ENCODE data around the gene RPL36. TPM values are rescaled to one million over a fixed set of nuclear protein-coding genes. Genes with fewer than 3 reads are reported as not detected.

RPL36 gene
- total RNA-seq, 4 donors from 2014 or later = 617 to 960 (median 857) TPM

DNA sequence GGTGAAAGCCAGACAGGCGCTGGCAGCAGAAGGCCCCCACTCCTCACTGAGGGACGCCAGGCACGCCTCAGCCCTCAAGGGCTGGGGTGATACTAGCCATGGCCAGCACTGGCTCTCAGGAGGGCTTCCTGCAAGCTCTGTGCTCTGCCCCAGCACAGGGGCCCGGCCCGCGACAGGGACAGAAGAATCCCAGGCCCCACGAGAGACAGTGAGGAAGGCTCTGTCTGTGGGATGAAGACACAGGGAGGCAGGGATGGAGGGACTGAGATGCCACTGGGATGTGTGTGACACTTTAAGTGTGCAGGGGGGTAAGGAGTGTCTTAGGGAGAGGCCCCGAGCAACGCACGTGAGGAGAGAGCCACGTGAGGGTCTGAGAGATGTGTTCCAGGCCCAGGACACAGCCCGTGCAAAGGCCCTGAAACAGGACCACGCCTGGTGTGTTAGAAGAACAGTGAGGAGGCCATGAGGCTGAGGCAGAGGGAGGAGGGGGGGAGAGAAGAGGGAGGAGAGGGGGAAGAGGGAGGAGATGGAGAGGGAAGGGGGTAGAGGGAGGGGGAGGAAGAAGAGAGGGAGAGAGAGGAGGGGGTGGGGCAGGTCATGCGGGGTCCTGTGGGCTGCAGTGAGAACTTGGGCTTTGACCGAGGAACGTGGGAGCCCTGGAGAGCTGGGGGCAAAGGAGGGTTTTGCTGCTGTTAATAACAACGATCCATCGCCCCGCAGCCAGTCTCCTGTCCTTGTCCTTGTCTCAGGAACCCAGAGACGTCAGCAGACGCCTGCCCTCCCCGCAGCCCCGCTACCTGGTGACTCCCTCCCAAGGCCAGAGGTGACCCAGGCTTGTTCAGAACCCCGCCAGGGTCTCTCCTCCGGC lies 7.2 kb downstream of the RPL36 start:
- TF ChIP-seq, protein P1, sequence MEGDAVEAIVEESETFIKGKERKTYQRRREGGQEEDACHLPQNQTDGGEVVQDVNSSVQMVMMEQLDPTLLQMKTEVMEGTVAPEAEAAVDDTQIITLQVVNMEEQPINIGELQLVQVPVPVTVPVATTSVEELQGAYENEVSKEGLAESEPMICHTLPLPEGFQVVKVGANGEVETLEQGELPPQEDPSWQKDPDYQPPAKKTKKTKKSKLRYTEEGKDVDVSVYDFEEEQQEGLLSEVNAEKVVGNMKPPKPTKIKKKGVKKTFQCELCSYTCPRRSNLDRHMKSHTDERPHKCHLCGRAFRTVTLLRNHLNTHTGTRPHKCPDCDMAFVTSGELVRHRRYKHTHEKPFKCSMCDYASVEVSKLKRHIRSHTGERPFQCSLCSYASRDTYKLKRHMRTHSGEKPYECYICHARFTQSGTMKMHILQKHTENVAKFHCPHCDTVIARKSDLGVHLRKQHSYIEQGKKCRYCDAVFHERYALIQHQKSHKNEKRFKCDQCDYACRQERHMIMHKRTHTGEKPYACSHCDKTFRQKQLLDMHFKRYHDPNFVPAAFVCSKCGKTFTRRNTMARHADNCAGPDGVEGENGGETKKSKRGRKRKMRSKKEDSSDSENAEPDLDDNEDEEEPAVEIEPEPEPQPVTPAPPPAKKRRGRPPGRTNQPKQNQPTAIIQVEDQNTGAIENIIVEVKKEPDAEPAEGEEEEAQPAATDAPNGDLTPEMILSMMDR (IDR thresholded peaks at IDR 0.05; ENCODE audit: low read depth) = no peak

DNA sequence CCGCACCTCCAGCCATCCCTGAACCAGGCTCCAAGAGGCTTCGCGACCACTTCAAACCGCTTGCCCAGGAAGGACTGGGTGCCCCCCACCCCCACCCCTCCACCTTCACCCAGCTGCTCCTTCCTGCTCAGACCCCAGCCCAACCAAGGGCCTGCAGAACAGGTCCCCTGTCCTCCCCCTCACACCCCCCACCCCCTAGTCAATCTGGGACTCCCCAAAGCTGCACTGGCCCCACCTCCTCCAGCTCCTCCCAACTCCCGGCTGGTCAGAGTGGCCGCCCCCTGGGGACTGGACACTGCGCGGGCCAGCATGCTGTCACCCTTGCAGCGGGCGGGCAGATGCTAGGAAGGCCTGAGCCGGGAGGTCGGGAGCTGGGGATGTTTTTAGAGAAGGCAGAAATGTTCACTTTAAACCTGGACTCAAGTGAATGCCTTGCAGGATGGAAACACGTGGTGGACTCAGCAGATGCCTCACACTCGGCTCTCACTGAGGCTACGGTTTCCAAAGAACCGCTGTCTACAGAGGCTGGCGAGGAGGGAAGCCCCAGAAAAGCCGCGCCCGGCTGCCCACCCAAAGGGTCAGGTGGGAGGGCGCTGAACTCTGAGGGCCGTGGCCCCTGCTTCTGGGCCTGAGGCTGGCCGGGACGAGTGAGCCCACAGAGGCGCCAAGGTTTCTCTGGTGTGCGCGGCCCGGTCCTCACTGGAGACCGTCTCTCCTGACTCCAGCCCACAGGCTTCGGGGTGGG lies 8.0 kb downstream of the RPL36 start:
- TF ChIP-seq, protein P1 (IDR thresholded peaks at IDR 0.05; ENCODE audit: low read depth) = no peak

DNA sequence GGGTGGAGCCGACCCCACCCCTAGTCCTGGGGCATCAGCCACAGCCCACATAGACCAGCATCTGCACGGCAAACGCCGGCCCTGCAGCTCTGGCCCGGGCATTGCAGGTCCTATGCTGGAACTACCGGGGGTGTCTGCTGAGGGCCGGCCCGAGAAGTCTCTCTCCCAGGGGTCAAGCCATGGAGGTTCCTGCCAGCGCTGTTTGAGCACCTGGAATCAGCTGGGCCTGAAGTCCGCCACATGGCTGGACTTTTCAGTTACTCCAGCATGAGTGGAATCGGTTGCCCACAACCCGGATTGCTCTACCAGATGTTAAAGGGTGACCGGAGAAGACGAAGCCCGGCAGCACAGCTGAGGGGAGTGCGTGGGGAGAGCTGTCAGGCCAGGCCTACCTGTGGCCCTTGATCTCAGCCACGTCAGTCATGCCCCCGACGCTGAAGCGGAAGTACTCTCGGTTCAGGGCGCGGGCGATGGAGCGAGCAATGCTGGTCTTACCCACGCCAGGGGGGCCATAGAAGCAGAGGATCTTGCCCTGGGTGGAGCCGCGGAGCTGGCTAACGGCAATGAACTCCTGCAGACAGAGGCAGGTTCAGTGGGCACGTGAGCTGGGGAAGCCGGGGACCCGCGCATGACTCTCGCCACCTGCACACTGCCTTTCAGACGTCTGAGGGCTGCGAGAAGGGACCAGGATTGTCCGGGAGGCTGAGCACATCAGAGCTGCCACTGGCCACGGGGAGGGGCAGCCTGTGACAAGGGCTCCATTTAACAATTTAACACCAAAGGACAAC lies 8.7 kb downstream of the RPL36 start:
- TF ChIP-seq, protein P1 (IDR thresholded peaks at IDR 0.05; ENCODE audit: low read depth) = no peak

DNA sequence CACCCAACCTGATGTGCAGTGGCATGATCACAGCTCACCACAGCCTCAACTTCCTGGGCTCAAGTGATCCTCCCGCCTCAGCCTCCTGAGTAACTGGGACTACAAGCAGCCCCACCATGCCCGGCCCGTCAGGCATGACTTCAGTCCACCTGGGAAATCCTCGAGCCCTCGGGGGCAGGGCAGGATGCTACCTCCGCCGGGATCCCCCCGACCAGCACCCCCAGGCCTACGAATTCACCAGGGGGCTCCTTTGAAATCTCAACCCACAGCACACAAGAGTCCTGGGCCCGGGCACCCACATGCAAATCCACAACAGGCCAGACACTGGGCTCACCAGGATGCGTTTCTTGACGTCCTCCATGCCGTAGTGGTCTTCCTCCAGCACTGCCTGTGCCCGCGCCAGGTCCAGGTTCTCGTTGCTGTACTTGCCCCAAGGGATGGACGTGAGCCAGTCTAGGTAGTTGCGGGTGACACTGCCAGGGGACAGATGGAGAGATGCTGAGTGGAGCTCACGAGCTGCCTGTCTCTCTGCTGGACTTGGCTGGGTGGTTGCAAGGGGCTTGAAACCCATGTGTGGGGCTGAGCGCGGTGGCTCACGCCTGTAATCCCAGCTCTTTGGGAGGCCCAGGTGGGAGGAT lies 10.5 kb downstream of the RPL36 start:
- TF ChIP-seq, protein P1 (IDR thresholded peaks at IDR 0.05; ENCODE audit: low read depth) = no peak

DNA sequence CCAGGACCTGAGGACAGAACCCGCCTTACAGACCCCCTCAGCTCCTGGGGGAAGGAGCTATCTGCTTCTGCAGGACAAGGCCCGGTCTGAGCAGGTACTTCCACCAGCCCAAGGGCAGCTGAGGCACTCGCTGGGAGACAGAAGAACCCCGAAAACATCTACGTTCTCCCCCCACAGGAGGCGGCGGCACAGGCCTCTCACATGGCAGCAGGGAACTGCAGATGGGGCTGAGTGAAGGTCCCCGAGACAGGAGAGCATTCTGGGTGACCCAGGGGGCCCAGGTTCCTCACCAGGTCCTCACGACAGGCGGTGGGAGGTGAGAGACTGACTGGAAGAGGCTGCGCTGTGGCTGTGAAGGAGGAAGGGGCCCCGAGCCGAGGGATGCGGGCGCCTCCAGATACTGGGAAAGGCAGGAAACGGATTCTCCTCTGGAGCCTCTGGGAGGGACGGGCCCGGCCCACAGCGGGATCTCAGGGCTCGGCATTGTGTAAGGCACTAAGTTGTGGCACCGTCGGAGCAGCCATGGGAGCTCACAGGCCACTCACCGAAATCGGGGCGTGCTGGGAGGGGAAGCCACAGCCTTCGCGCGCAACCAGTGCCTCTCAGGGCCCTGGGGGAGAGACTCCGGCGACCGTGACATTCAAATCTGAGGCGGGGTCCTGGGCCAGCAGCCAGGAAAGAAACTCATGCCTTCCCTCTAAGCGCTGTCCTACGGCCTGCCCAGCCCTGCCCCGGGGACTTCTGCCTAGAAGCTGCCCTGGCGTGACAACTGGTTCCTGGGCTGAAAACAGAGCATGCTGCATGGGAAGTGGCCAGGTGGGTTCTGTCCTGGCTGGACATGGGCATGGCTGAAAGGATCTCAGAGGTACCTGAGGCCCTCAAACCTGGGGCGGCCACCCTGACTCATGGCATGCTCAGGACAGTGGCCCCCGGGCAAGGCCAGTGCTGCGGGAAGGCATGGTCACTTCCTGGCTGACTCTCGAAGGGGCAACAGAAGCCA lies 14.0 kb downstream of the RPL36 start:
- TF ChIP-seq, protein P1 (IDR thresholded peaks at IDR 0.05; ENCODE audit: low read depth) = no peak

DNA sequence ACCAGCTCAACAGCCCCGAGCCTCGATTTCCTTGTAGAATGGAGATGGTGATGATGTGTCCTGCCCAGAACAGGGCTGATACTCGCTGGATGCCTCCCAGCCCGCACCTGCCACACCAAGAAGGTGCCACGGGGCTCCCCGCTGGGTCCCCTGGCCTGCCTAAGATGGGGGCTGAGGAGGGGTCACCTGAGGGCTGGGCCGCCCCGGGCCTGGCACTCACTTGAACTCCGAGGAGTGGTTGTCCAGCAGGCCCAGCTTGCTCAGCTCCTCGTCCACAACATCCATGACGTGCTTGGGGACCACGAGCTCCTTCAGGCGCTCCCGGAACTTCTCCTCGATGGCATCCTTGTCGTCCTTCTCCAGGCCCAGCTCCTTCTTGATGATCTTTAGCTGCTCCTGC lies 15.5 kb downstream of the RPL36 start:
- TF ChIP-seq, protein P1 (IDR thresholded peaks at IDR 0.05; ENCODE audit: low read depth) = no peak
